Adrenal gland (tissue), 12 donors: ENCODE data around the gene SPARC. TPM values are rescaled to one million over a fixed set of nuclear protein-coding genes. Genes with fewer than 3 reads are reported as not detected.

Experiments
- DNase-seq, 7 donors: peaks; one replicate each; pipeline ENCODE4 v3.0.0-alpha.2; 2019 to 2020
- H3K27ac ChIP-seq, 5 donors: fragments of 200-600 bp; sonication (generic) in 4 of 5; 1 replicate in 3 of 5; 2 replicates in 2 of 5; pipeline versions ENCODE4 v1.5.1 to v1.8.0; 2016 to 2020; ENCODE audit warnings: mild to moderate bottlenecking in 1 of 5
- H3K27me3 ChIP-seq: fragments of 200-600 bp; 2 replicates; pipeline ENCODE4 v1.8.0; 2021
- H3K36me3 ChIP-seq, 2 donors: fragments of 200-600 bp; replicated peaks in 1 of 2; 1 replicate in 1 of 2; 2 replicates in 1 of 2; pipeline versions ENCODE4 v1.5.1 to v1.8.0; 2018 to 2022
- H3K4me1 ChIP-seq, 2 donors: fragments of 200-600 bp; replicated peaks in 1 of 2; 1 replicate in 1 of 2; 2 replicates in 1 of 2; pipeline versions ENCODE4 v1.5.1 to v1.8.0; 2018 to 2021
- H3K4me3 ChIP-seq, 4 donors: fragments of 200-600 bp; sonication (generic) in 3 of 4; one replicate each; pipeline ENCODE4 v1.5.1; 2016 to 2018
- H3K9me3 ChIP-seq, 3 donors: fragments of 200-600 bp; sonication (generic) in 1 of 3; replicated peaks in 1 of 3; 1 replicate in 2 of 3; 2 replicates in 1 of 3; pipeline versions ENCODE4 v1.5.1 to v1.8.0; 2016 to 2021
- POLR2A ChIP-seq, 2 donors: fragments of 450-650 bp; IDR thresholded peaks; one replicate each; pipeline ENCODE4 v1.6.1; 2017; ENCODE audit warnings: antibody characterized with exemption in 2 of 2, mild to moderate bottlenecking in 2 of 2, moderate library complexity in 1 of 2
- WGBS, 4 donors: extraction: QIAGEN DNeasy Blood & Tissue Kit in 2 of 4; methylation state at CpG; one replicate each; pipeline versions ENCODE4 v1.1.5 to v1.1.7; 2013 to 2017; 5-methylcytosine and 5-hydroxymethylcytosine counted together
- intact Hi-C, 2 donors: fragments of 100-400 bp; cut with DNase I; formaldehyde crosslinking; loops; one replicate each; pipeline versions ENCODE4 v1.14.1 to v1.15.0; 2022 to 2023
- polyA plus RNA-seq, 3 donors: library from polyadenylated mRNA; stranded (reverse); fragments of 200-250 nt in 2 of 3; fragments of 350-450 nt in 1 of 3; fragmentation: Illumina TruSeq in 1 of 3; extraction: RNeasy Lipid Tissue Mini Kit (QIAGEN cat#74804) in 1 of 3; gene quantifications; one replicate each; pipeline ENCODE4 v1.2.3, GENCODE V29; 2013 to 2014
- total RNA-seq, 9 donors: library from RNA; depleted of rRNA in 4 of 9; stranded (reverse); fragments of >200 nt in 4 of 9; fragments of 120-200 nt in 1 of 9; fragmentation: NEBNext Ultra II Directional in 1 of 9; extraction: Animal tissue kit (Norgen Biotek cat#: 25700) in 1 of 9; gene quantifications; one replicate each; pipeline versions ENCODE4 v1.1.0 to v1.2.4, GENCODE V29; 2013 to 2023
- TF ChIP-seq, protein P1 (sequence below), 6 experiments: fragments of 450-650 bp in 4 of 6; fragments of 200-600 bp in 2 of 6; sonication (generic) in 1 of 6; IDR thresholded peaks; 1 replicate in 5 of 6; 2 replicates in 1 of 6; pipeline versions ENCODE4 v1.5.1 to v1.8.0; 2016 to 2021; ENCODE audit warnings: antibody characterized with exemption in 6 of 6, mild to moderate bottlenecking in 2 of 6, moderate library complexity in 1 of 6
- donor health status: healthy with polysubstance abuse.
- donor health status: Bipolar disorder and iron deficiency.
- donor health status: DM: yes; HTN: yes; CAD: no.
- donor health status: DM: no; HTN: no; CAD: no.
- donor health status: DM: no; HTN: no; CAD: no.
- donor health status: DM: yes; HTN: yes; CAD: no.

Gene SPARC
- total and polyA plus RNA-seq, 12 donors = 145 to 4,554 (median 1,213) TPM

DNA sequence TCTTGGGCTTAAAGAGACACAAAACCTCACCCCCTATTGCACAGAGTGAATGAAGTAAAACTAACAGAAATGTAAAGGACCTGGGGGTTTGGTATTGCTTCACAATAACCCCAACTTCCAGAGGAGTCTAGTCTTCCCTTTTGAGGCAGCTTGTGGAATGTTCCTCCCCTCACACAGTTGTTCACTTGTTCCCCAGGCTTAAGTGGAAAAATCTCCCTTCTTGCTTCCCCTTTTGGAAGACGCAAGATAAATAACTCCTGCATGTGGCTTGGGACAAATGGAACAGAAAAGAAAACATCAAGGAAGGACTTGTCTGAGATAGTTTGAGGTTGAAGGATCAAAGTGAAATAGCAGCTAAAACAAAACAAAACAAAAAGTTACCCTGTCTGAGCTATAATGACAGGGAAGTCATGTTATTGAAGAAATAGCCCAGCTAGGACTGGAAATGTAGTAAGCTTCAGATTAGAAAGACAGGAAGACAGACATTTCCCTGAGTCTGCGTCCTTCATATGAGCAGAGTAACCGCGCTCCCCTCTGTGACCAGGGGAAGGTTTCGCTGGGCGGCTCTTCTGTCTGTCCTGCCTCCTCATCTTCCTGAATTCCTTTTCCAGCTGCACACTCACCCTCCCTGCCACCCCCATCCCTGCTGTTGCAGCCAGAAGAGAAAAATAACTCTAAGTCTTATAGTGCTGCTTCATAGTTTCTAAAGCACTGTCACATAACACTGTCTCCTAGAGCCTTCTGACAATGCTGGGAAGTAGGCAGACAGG, 8.8 kb downstream of the SPARC start:
- TF ChIP-seq POLR2A (IDR thresholded peaks at IDR 0.05) = peak in 1 of 2 donors; percentile 17
- TF ChIP-seq, protein P1, sequence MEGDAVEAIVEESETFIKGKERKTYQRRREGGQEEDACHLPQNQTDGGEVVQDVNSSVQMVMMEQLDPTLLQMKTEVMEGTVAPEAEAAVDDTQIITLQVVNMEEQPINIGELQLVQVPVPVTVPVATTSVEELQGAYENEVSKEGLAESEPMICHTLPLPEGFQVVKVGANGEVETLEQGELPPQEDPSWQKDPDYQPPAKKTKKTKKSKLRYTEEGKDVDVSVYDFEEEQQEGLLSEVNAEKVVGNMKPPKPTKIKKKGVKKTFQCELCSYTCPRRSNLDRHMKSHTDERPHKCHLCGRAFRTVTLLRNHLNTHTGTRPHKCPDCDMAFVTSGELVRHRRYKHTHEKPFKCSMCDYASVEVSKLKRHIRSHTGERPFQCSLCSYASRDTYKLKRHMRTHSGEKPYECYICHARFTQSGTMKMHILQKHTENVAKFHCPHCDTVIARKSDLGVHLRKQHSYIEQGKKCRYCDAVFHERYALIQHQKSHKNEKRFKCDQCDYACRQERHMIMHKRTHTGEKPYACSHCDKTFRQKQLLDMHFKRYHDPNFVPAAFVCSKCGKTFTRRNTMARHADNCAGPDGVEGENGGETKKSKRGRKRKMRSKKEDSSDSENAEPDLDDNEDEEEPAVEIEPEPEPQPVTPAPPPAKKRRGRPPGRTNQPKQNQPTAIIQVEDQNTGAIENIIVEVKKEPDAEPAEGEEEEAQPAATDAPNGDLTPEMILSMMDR (IDR thresholded peaks at IDR 0.05) = no peak
- Histone ChIP-seq H3K27ac (peak overlapping the region in 4 of 5 donors; percentile 71 to 86 (median 84)), H3K9me3 (no peaks in the 10 kb centered on the region), H3K4me1 (peaks cover 85 to 96% of the 10 kb centered on the region in 2 donors), H3K27me3 (no peaks in the 10 kb centered on the region), H3K4me3 (peak overlapping the region in 1 of 4 donors; percentile 28), H3K36me3 (peaks cover 0 to 35% of the 10 kb centered on the region in 2 donors)
- intact Hi-C loops = no loop called here
- peak in 3 of 7 donors; percentile 29 to 67 (median 46) for DNase-seq
- 39 to 45% (median 41%) methylated on average over 6 of the region's 6 CpGs for WGBS, 4 donors

- no peaks in the 10 kb centered on the region for H3K27me3 ChIP-seq
- no peak for TF ChIP-seq POLR2A (IDR thresholded peaks at IDR 0.05)
- TF ChIP-seq, protein P1 (IDR thresholded peaks at IDR 0.05) = no peak
- H3K9me3 ChIP-seq = no peaks in the 10 kb centered on the region
- H3K36me3 ChIP-seq = peaks cover 0 to 44% of the 10 kb centered on the region in 2 donors
- DNase-seq = no peak
- H3K27ac ChIP-seq = peak overlapping the region; percentile 17 to 85 (median 71)
- 44 to 49% (median 46%) methylated on average over 2 of the region's 2 CpGs for WGBS, 4 donors
- H3K4me1 ChIP-seq = peaks cover 84 to 96% of the 10 kb centered on the region in 2 donors
- intact Hi-C loops = no loop called here
- no peak overlapping the region for H3K4me3 ChIP-seq
Observed at GRCh38 chr5:151676719-151677118, 10.0 kb downstream of the SPARC start.

GRCh38 chr5:151676314-151676712, 10.4 kb downstream of the SPARC start:
- intact Hi-C loops = no loop called here
- Histone ChIP-seq H3K27ac (peak overlapping the region in 4 of 5 donors; percentile 52 to 85 (median 78)), H3K9me3 (no peaks in the 10 kb centered on the region), H3K36me3 (peaks cover 0 to 46% of the 10 kb centered on the region in 2 donors), H3K4me1 (peaks cover 84 to 96% of the 10 kb centered on the region in 2 donors), H3K27me3 (no peaks in the 10 kb centered on the region), H3K4me3 (no peak overlapping the region)
- no peak for DNase-seq
- TF ChIP-seq, protein P1 (IDR thresholded peaks at IDR 0.05) = no peak
- no peak for TF ChIP-seq POLR2A (IDR thresholded peaks at IDR 0.05)

DNA sequence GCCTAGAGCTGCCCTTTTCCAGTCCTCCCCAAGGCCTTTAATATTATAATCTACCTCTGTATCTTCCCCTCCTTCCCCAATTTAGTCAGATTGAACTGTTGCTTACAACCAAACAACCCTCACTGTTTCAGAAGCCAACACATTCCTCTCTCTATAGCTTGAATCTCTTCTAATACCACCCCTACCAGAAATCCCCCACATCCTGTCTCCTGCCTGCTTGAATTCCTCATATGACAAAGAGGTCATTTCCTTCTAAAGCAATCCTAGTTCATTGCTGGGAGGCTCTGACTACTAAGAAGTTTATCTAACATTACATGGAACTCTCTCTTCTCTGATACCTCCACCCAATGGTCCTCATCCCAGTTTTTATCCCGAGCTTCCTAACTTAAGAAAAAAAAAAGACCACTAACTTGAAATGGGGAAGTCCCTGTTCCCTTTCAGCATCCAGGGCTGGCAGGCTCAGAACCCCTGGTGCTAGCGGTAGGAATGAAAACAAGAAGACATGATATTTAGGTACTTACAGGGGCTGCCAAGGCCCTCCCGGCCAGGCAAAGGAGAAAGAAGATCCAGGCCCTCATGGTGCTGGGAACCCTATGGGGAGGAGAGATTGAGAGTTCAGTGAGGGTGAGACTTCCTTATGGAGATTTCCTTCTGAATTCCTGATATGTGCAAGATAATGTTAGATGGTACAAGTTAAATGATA, 11.0 kb downstream of the SPARC start:
- no peak for TF ChIP-seq POLR2A (IDR thresholded peaks at IDR 0.05)
- TF ChIP-seq, protein P1 (IDR thresholded peaks at IDR 0.05) = no peak
- no peak for DNase-seq
- Histone ChIP-seq H3K9me3 (no peaks in the 10 kb centered on the region), H3K27ac (peak overlapping the region; percentile 18 to 85 (median 71)), H3K4me3 (no peak overlapping the region), H3K4me1 (peaks cover 84 to 96% of the 10 kb centered on the region in 2 donors), H3K27me3 (no peaks in the 10 kb centered on the region), H3K36me3 (peaks cover 0 to 50% of the 10 kb centered on the region in 2 donors)
- WGBS, 4 donors = 30 to 46% (median 37%) methylated on average over 3 of the region's 3 CpGs
- intact Hi-C loops = no loop called here
